K562 (cell line): Measurements from ENCODE around the gene USH1G. TPM values are rescaled to one million over a fixed set of nuclear protein-coding genes. Genes with fewer than 3 reads are reported as not detected.

Experiments
- BRF2 ChIP-seq: IDR thresholded peaks from 3 replicates; pipeline ENCODE4 v1.6.1; 2011; ENCODE audit warnings: borderline replicate concordance, mild to moderate bottlenecking; ENCODE audit not compliant: insufficient read length, insufficient read depth
- CTCFL ChIP-seq: IDR thresholded peaks from 2 replicates; pipeline ENCODE4 v1.6.1; 2011; ENCODE audit warnings: borderline replicate concordance, low read depth, mild to moderate bottlenecking, moderate library complexity, low read length; ENCODE audit not compliant: insufficient read depth, poor library complexity, severe bottlenecking
- E2F6 ChIP-seq, 2 experiments: IDR thresholded peaks; 2 replicates each; pipeline ENCODE4 v1.6.1; 2011; ENCODE audit warnings: borderline replicate concordance in 1 of 2, control low read depth in 1 of 2, low read depth in 1 of 2, low read length in 1 of 2, mild to moderate bottlenecking in 1 of 2, mixed read lengths in 1 of 2, moderate library complexity in 1 of 2; ENCODE audit not compliant: insufficient read depth in 1 of 2, insufficient read length in 1 of 2, poor library complexity in 1 of 2, severe bottlenecking in 1 of 2; ENCODE audit errors: extremely low read depth in 1 of 2
- ELK3 ChIP-seq: fragments of 450-650 bp; formaldehyde crosslinking; IDR thresholded peaks from 2 replicates; pipeline ENCODE4 v1.4.0; 2020; ENCODE audit warnings: mild to moderate bottlenecking
- ILK ChIP-seq: fragments of 450-650 bp; IDR thresholded peaks from 2 replicates; pipeline ENCODE4 v1.6.1; 2016; ENCODE audit warnings: missing genetic modification characterization, low read depth, mild to moderate bottlenecking, missing compliant biosample characterization, moderate library complexity, borderline replicate concordance
- IRF2 ChIP-seq: sonication (generic); formaldehyde crosslinking; IDR thresholded peaks from 2 replicates; pipeline ENCODE4 v1.8.1; 2022; ENCODE audit warnings: mild to moderate bottlenecking, missing genetic modification reagents
- RAD51 ChIP-seq: fragments of 450-650 bp; IDR thresholded peaks from 2 replicates; pipeline ENCODE4 v1.7.1; 2016; ENCODE audit warnings: low read depth, mild to moderate bottlenecking, borderline replicate concordance
- SAP30 ChIP-seq: fragments of 200-600 bp; sonication (generic); IDR thresholded peaks from 2 replicates; pipeline ENCODE4 v1.6.1; 2012; ENCODE audit warnings: borderline replicate concordance, low read depth, mild to moderate bottlenecking, moderate library complexity, low read length, control low read depth, inconsistent platforms; ENCODE audit not compliant: insufficient read depth, poor library complexity, severe bottlenecking
- SIRT6 ChIP-seq: IDR thresholded peaks from one replicate; pipeline ENCODE4 v1.6.1; 2012; ENCODE audit warnings: low read depth, mild to moderate bottlenecking, control low read depth, inconsistent platforms, low read length, moderate library complexity
- SMC3 ChIP-seq: conservative IDR thresholded peaks from 2 replicates; pipeline ENCODE4 v1.6.1; 2011; ENCODE audit warnings: low read depth, low read length, improper control_type of control experiment; ENCODE audit not compliant: insufficient read depth
- TAF1 ChIP-seq: IDR thresholded peaks from 2 replicates; pipeline ENCODE4 v1.6.1; 2011; ENCODE audit warnings: mild to moderate bottlenecking, low read length, moderate library complexity; ENCODE audit not compliant: insufficient read depth, control insufficient read depth, severe bottlenecking; ENCODE audit errors: extremely low read depth
- THAP7 ChIP-seq: fragments of 250-450 bp; sonication (Bioruptor Pico); IDR thresholded peaks from 2 replicates; pipeline ENCODE4 v1.5.0; 2021
- ZNF197 ChIP-seq: fragments of 200-800 bp; sonication (Bioruptor generic); IDR thresholded peaks from 2 replicates; pipeline ENCODE4 v1.6.1; 2016; ENCODE audit warnings: low read depth, missing genetic modification characterization, missing compliant biosample characterization
- ZNF280B ChIP-seq: fragments of 250-450 bp; sonication (Bioruptor Pico); IDR thresholded peaks from 2 replicates; pipeline ENCODE4 v1.5.1; 2021; ENCODE audit warnings: mild to moderate bottlenecking
- ZNF408 ChIP-seq: fragments of 250-450 bp; sonication (Bioruptor Pico); IDR thresholded peaks from 2 replicates; pipeline ENCODE4 v1.4.0; 2020; ENCODE audit warnings: low read depth, mild to moderate bottlenecking, moderate library complexity
- polyA plus RNA-seq, 8 experiments: library from polyadenylated mRNA; depleted of rRNA in 4 of 8; stranded (reverse) in 5 of 8; unstranded in 3 of 8; fragments of >200 nt; fragmentation: Nextera tagmentation in 2 of 8; fragmentation: Illumina TruSeq in 1 of 8; extraction: Ambion mirVana in 2 of 8; extraction: Trizol in 1 of 8; gene quantifications; 2 replicates each; pipeline versions ENCODE4 v1.2.1 to v1.2.3, GENCODE V29; 2011 to 2014; ENCODE audit warnings: inconsistent platforms in 1 of 8, missing spikeins in 1 of 8
- total RNA-seq, 7 experiments: library from RNA; depleted of rRNA in 6 of 7; stranded (reverse); fragments of >200 nt in 6 of 7; fragmentation: Illumina TruSeq in 2 of 7; extraction: Trizol in 2 of 7; gene quantifications; 2 replicates each; pipeline versions ENCODE4 v1.2.1 to v1.2.3, GENCODE V29; 2011 to 2021; ENCODE audit warnings: low replicate concordance in 1 of 7

USH1G gene
- total and polyA plus RNA-seq, 9 of the 15 experiments (the other 6 are each of a cell fraction or from before 2014, with no cell fraction given): 0.22 to 1.00 (median 0.64) TPM; not detected in 2

- no peak for TF ChIP-seq ELK3 (CRISPR knock-in tag)
- no peak for TF ChIP-seq BRF2
- peak; percentile 90 for TF ChIP-seq SMC3
- peak; percentile 96 for TF ChIP-seq E2F6 (IDR thresholded peaks at IDR 0.05; ENCODE audit: borderline replicate concordance in 1 of 2, extremely low read depth in 1 of 2, insufficient read depth in 1 of 2, insufficient read length in 1 of 2, low read depth in 1 of 2, low read length in 1 of 2, poor library complexity in 1 of 2, severe bottlenecking in 1 of 2)
- TF ChIP-seq ZNF197 (CRISPR knock-in tag): no peak
- no peak for TF ChIP-seq ZNF280B (CRISPR knock-in tag)
- no peak for TF ChIP-seq IRF2
- no peak for TF ChIP-seq SIRT6
- no peak for TF ChIP-seq THAP7
- no peak for TF ChIP-seq SAP30
- TF ChIP-seq RAD51: peak; percentile 86
- TF ChIP-seq ZNF408 (CRISPR knock-in tag): no peak
- TF ChIP-seq ILK (tag): no peak
- no peak for TF ChIP-seq TAF1
- TF ChIP-seq CTCFL: peak; percentile 43
Measured at GRCh38 chr17:74960570-74961342, 37.7 kb upstream of the USH1G start (continued).
